Keratinocyte (primary cell): ENCODE results near the gene CEP120.

ENCODE experiments used
- CTCF ChIP-seq, 3 experiments: IDR thresholded peaks in 1 of 3; conservative IDR thresholded peaks in 1 of 3; optimal IDR thresholded peaks in 1 of 3; 2 replicates in 2 of 3; 3 replicates in 1 of 3; pipeline versions ENCODE3 to v1.5.1; 2011; ENCODE audit warnings: low read length in 3 of 3, mild to moderate bottlenecking in 3 of 3, moderate library complexity in 2 of 3, control low read depth in 1 of 3, inconsistent platforms in 1 of 3; ENCODE audit not compliant: insufficient read depth in 2 of 3; ENCODE audit errors: extremely low read depth in 1 of 3
- EZH2 ChIP-seq: IDR thresholded peaks from one replicate; pipeline ENCODE4 v1.6.1; 2012; ENCODE audit warnings: inconsistent platforms, mild to moderate bottlenecking, low read length, moderate library complexity

GRCh38 chr5:123351820-123352219, 71.4 kb downstream of the CEP120 start:
- TF ChIP-seq CTCF (optimal IDR thresholded peaks at IDR 0.05 in 1 of 3, IDR thresholded peaks at IDR 0.05 in 1 of 3, conservative IDR thresholded peaks at IDR 0.05 in 1 of 3; ENCODE audit: extremely low read depth in 1 of 3, insufficient read depth in 2 of 3, low read length in 3 of 3) (no peak), EZH2 (no peak)
